Measurements from ENCODE around the gene FBH1.
"Not testable (repeated sequence)": the region's sequence is repeated elsewhere in the genome, so short reads cannot be mapped to it uniquely, and the experiment has no call there.

The FBH1 gene

GRCh38 chr10:5959142-5959541 lies 69.1 kb downstream of the FBH1 start:
- no peak for TF ChIP-seq CTCF (IDR thresholded peaks at IDR 0.05; ENCODE audit: low read length, missing control alignments)
- no peak overlapping the region for H3K4me3 ChIP-seq (replicated peaks; ENCODE audit: low read depth, low read length)
- DNase-seq (ENCODE audit: low read depth) = no peak

- no peak for DNase-seq (ENCODE audit: low read depth)
- no peak overlapping the region for H3K4me3 ChIP-seq (replicated peaks; ENCODE audit: low read depth, low read length)
- TF ChIP-seq CTCF (IDR thresholded peaks at IDR 0.05; ENCODE audit: low read length, missing control alignments) = no peak
Observed at GRCh38 chr10:5959581-5960069, 69.6 kb downstream of the FBH1 start.

GRCh38 chr10:5960070-5960972 lies 70.3 kb downstream of the FBH1 start:
- no peak overlapping the region for H3K4me3 ChIP-seq (replicated peaks; ENCODE audit: low read depth, low read length)
- peak; percentile 67 for DNase-seq (ENCODE audit: low read depth)
- TF ChIP-seq CTCF (IDR thresholded peaks at IDR 0.05; ENCODE audit: low read length, missing control alignments) = no peak

GRCh38 chr10:5960973-5961275 lies 70.9 kb downstream of the FBH1 start:
- H3K4me3 ChIP-seq (replicated peaks; ENCODE audit: low read depth, low read length); DNase-seq (ENCODE audit: low read depth): not testable (repeated sequence)

- no peak for DNase-seq (ENCODE audit: low read depth)
- H3K4me3 ChIP-seq (replicated peaks; ENCODE audit: low read depth, low read length) = no peak overlapping the region
- no peak for TF ChIP-seq CTCF (IDR thresholded peaks at IDR 0.05; ENCODE audit: low read length, missing control alignments)
Observed at GRCh38 chr10:5961405-5962100, 71.5 kb downstream of the FBH1 start.

GRCh38 chr10:5962358-5962940 lies 72.4 kb downstream of the FBH1 start:
- DNase-seq (ENCODE audit: low read depth); H3K4me3 ChIP-seq (replicated peaks; ENCODE audit: low read depth, low read length): not testable (repeated sequence)

- no peak for DNase-seq (ENCODE audit: low read depth)
- TF ChIP-seq CTCF (IDR thresholded peaks at IDR 0.05; ENCODE audit: low read length, missing control alignments) = no peak
- H3K4me3 ChIP-seq (replicated peaks; ENCODE audit: low read depth, low read length) = no peak overlapping the region
Observed at GRCh38 chr10:5963071-5963470, 73.0 kb downstream of the FBH1 start.

Measured in fibroblast of pulmonary artery (primary cell).